Osteoblast (primary cell): ENCODE data around the gene MPRIP. TPM values are rescaled to one million over a fixed set of nuclear protein-coding genes. Genes with fewer than 3 reads are reported as not detected.
A peak's percentile ranks its signal among the peaks of the same experiment; 100 is the strongest.

Experiments
- DNase-seq: peaks from one replicate; pipeline ENCODE4 v3.0.0; 2011; ENCODE audit warnings: low spot score, mixed read lengths; ENCODE audit not compliant: insufficient read length; ENCODE audit errors: missing footprints
- H2AFZ ChIP-seq: 2 replicates; pipeline ENCODE4 v1.6.0; 2011; ENCODE audit warnings: mild to moderate bottlenecking, low read length
- H3K27ac ChIP-seq: 2 replicates; pipeline ENCODE4 v1.5.1; 2011; ENCODE audit warnings: mild to moderate bottlenecking, low read depth, low read length, moderate library complexity
- H3K27me3 ChIP-seq: 2 replicates; pipeline ENCODE4 v1.6.0; 2012; ENCODE audit warnings: mild to moderate bottlenecking, control low read depth, inconsistent platforms, low read length, moderate library complexity; ENCODE audit not compliant: insufficient read depth
- H3K36me3 ChIP-seq: 2 replicates; pipeline ENCODE4 v1.5.1; 2011; ENCODE audit warnings: mild to moderate bottlenecking, low read length, control low read depth, moderate library complexity; ENCODE audit not compliant: insufficient read depth
- H3K4me1 ChIP-seq: 2 replicates; pipeline ENCODE4 v1.5.1; 2011; ENCODE audit warnings: mild to moderate bottlenecking, low read length, control low read depth, moderate library complexity; ENCODE audit not compliant: insufficient read depth
- H3K4me2 ChIP-seq: 2 replicates; pipeline ENCODE4 v1.6.0; 2011; ENCODE audit warnings: mild to moderate bottlenecking, low read length; ENCODE audit not compliant: insufficient read depth
- H3K4me3 ChIP-seq: fragments of 200-600 bp; sonication (generic); 3 replicates; pipeline ENCODE4 v1.5.1; 2012; ENCODE audit warnings: mild to moderate bottlenecking, low read length, inconsistent platforms; ENCODE audit not compliant: insufficient read depth
- H3K79me2 ChIP-seq: 2 replicates; pipeline ENCODE4 v1.6.0; 2012; ENCODE audit warnings: mild to moderate bottlenecking, low read length, control low read depth, inconsistent platforms; ENCODE audit not compliant: insufficient read depth
- H3K9me3 ChIP-seq: 2 replicates; pipeline ENCODE4 v1.5.1; 2011; ENCODE audit warnings: low read depth, low read length, control low read depth
- H4K20me1 ChIP-seq: 2 replicates; pipeline ENCODE4 v1.6.0; 2012; ENCODE audit warnings: mild to moderate bottlenecking, low read length, control low read depth; ENCODE audit not compliant: insufficient read depth
- CTCF ChIP-seq: IDR thresholded peaks from 2 replicates; pipeline ENCODE4 v1.5.1; 2011; ENCODE audit warnings: mild to moderate bottlenecking, low read depth, low read length, moderate library complexity; ENCODE audit errors: extremely low read depth
- total RNA-seq: library from RNA; depleted of rRNA; stranded (reverse); fragments of >200 nt; gene quantifications from 2 replicates; pipeline ENCODE4 v1.2.3, GENCODE V29; 2012

MPRIP gene
- total RNA-seq, 1 donor: 149 TPM

- TF ChIP-seq CTCF: no peak
- no peak overlapping the region for H2AFZ ChIP-seq
- no peaks in the 10 kb centered on the region for H3K79me2 ChIP-seq
- H3K4me3 ChIP-seq: no peak overlapping the region
- DNase-seq: no peak
- no peak overlapping the region for H3K27ac ChIP-seq
- H3K9me3 ChIP-seq: no peaks in the 10 kb centered on the region
- no peaks in the 10 kb centered on the region for H3K36me3 ChIP-seq
- H3K4me2 ChIP-seq: no peak overlapping the region
- no peaks in the 10 kb centered on the region for H3K27me3 ChIP-seq
- H3K4me1 ChIP-seq: peaks cover 31% of the 10 kb centered on the region
- H4K20me1 ChIP-seq: no peaks in the 10 kb centered on the region
Observed at GRCh38 chr17:17027442-17028058, 14.7 kb upstream of the MPRIP start.

- Histone ChIP-seq H4K20me1 (no peaks in the 10 kb centered on the region), H3K4me2 (no peak overlapping the region), H2AFZ (no peak overlapping the region), H3K36me3 (no peaks in the 10 kb centered on the region), H3K9me3 (no peaks in the 10 kb centered on the region), H3K79me2 (no peaks in the 10 kb centered on the region), H3K27ac (no peak overlapping the region), H3K4me3 (no peak overlapping the region), H3K4me1 (peaks cover 32% of the 10 kb centered on the region), H3K27me3 (no peaks in the 10 kb centered on the region)
- TF ChIP-seq CTCF: no peak
- DNase-seq: peak; percentile 94
Observed at GRCh38 chr17:17028059-17028877, 14.0 kb upstream of the MPRIP start.

GRCh38 chr17:17028878-17029535 is 13.2 kb upstream of the MPRIP start:
- Histone ChIP-seq H3K4me3 (no peak overlapping the region), H3K4me2 (no peak overlapping the region), H4K20me1 (no peaks in the 10 kb centered on the region), H2AFZ (no peak overlapping the region), H3K27ac (no peak overlapping the region), H3K79me2 (no peaks in the 10 kb centered on the region), H3K36me3 (no peaks in the 10 kb centered on the region), H3K4me1 (peaks cover 38% of the 10 kb centered on the region), H3K27me3 (no peaks in the 10 kb centered on the region), H3K9me3 (no peaks in the 10 kb centered on the region)
- peak; percentile 71 for DNase-seq
- no peak for TF ChIP-seq CTCF

GRCh38 chr17:17029938-17030337 is 12.3 kb upstream of the MPRIP start:
- peak; percentile 14 for DNase-seq
- no peaks in the 10 kb centered on the region for H3K79me2 ChIP-seq
- no peaks in the 10 kb centered on the region for H3K9me3 ChIP-seq
- H3K4me1 ChIP-seq: peaks cover 43% of the 10 kb centered on the region
- H4K20me1 ChIP-seq: no peaks in the 10 kb centered on the region
- no peak overlapping the region for H2AFZ ChIP-seq
- no peaks in the 10 kb centered on the region for H3K36me3 ChIP-seq
- no peak for TF ChIP-seq CTCF
- no peak overlapping the region for H3K4me3 ChIP-seq
- no peaks in the 10 kb centered on the region for H3K27me3 ChIP-seq
- no peak overlapping the region for H3K4me2 ChIP-seq
- H3K27ac ChIP-seq: no peak overlapping the region
